HCT116 (cell line): ENCODE results near the gene PRPF4. TPM values are rescaled to one million over a fixed set of nuclear protein-coding genes. Genes with fewer than 3 reads are reported as not detected.

ENCODE experiments used
- ATAC-seq: fragments of 200-7000 bp; cut with Tn5 transposase; 2 replicates; pipeline ENCODE4 v1.9.1; 2020; ENCODE audit warnings: mild to moderate bottlenecking, moderate library complexity
- BruUV-seq: library from RNA; stranded (reverse); fragments of 400-500 nt; replicated peaks from 2 replicates; lab custom pipeline; 2021; lab: Mats Ljungman, UMichigan
- CTCF ChIA-PET: fragments of 300-600 bp; sonication (Branson Sonifier 250); formaldehyde crosslinking; loops from one replicate; lab custom pipeline; 2021; ENCODE audit warnings: antibody characterized with exemption; lab: Charles Lee
- POLR2A ChIA-PET: fragments of 300-600, 350-600 bp; sonication (Branson Sonifier 250); formaldehyde crosslinking; loops from one replicate; lab custom pipeline; 2021; ENCODE audit warnings: antibody characterized with exemption; lab: Charles Lee
- RAD21 ChIA-PET, 2 experiments: fragments of 300-600 bp; sonication (Branson Sonifier 250); formaldehyde crosslinking; loops; one replicate each; lab custom pipeline; 2023; ENCODE audit warnings: low total read pairs in 2 of 2; ENCODE audit not compliant: uncharacterized antibody in 2 of 2, unreplicated experiment in 2 of 2, low non-redundant PET in 1 of 2; lab: Charles Lee
- DNase-seq: peaks from one replicate; pipeline ENCODE4 v3.0.0-alpha.2; 2010; ENCODE audit warnings: low read depth, low spot score
- H2AFZ ChIP-seq: fragments of 200-600 bp; shearing (Covaris generic), sonication (generic); 2 replicates; pipeline ENCODE4 v1.6.1; 2017; ENCODE audit warnings: low read depth, mixed run types, mixed read lengths, antibody characterized with exemption, low read length; ENCODE audit not compliant: poor library complexity, severe bottlenecking
- H3K27ac ChIP-seq: 2 replicates; pipeline ENCODE4 v1.5.1; 2012; ENCODE audit warnings: low read depth, low read length
- H3K27me3 ChIP-seq: fragments of 200-600 bp; sonication (generic); 2 replicates; pipeline ENCODE4 v1.6.1; 2016; ENCODE audit warnings: mixed run types, low read length, mixed read lengths; ENCODE audit not compliant: insufficient read depth
- H3K36me3 ChIP-seq, 2 experiments: fragments of 200-500 bp in 1 of 2; fragments of 200-600 bp in 1 of 2; sonication (Bioruptor generic) in 1 of 2; sonication (generic) in 1 of 2; 2 replicates each; pipeline versions ENCODE4 v1.5.1 to v1.6.1; 2014 to 2016; ENCODE audit warnings: low read length in 2 of 2, inconsistent platforms in 1 of 2, mixed read lengths in 1 of 2, mixed run types in 1 of 2; ENCODE audit not compliant: insufficient read depth in 2 of 2, control insufficient read depth in 1 of 2
- H3K4me1 ChIP-seq, 2 experiments: fragments of 200-600 bp in 1 of 2; sonication (generic) in 1 of 2; 2 replicates each; pipeline versions ENCODE4 v1.5.1 to v1.6.1; 2012 to 2017; ENCODE audit warnings: low read length in 2 of 2, inconsistent platforms in 1 of 2, mild to moderate bottlenecking in 1 of 2, mixed read lengths in 1 of 2, mixed run types in 1 of 2, moderate library complexity in 1 of 2; ENCODE audit not compliant: insufficient read depth in 2 of 2, control insufficient read depth in 1 of 2
- H3K4me2 ChIP-seq: fragments of 200-600 bp; sonication (generic); 2 replicates; pipeline ENCODE4 v1.6.1; 2017; ENCODE audit warnings: mixed run types, low read length, mixed read lengths
- H3K4me3 ChIP-seq, 2 experiments: fragments of 200-600 bp in 1 of 2; sonication (generic) in 1 of 2; replicated peaks in 1 of 2; 2 replicates each; pipeline ENCODE4 v1.5.1; 2011 to 2016; ENCODE audit warnings: low read length in 2 of 2, control low read depth in 1 of 2, low read depth in 1 of 2, mild to moderate bottlenecking in 1 of 2, mixed read lengths in 1 of 2, mixed run types in 1 of 2
- H3K79me2 ChIP-seq: fragments of 200-600 bp; sonication (generic); 2 replicates; pipeline ENCODE4 v1.6.1; 2017; ENCODE audit warnings: mild to moderate bottlenecking, mixed run types, low read length, moderate library complexity, mixed read lengths; ENCODE audit not compliant: insufficient read depth
- H3K9ac ChIP-seq: fragments of 200-600 bp; sonication (generic); 2 replicates; pipeline ENCODE4 v1.6.1; 2016; ENCODE audit warnings: low read length, mixed read lengths
- H3K9me2 ChIP-seq: fragments of 200-600 bp; sonication (generic), shearing (Covaris generic); 2 replicates; pipeline ENCODE4 v1.6.1; 2017; ENCODE audit warnings: mixed run types, mild to moderate bottlenecking, moderate library complexity; ENCODE audit not compliant: insufficient read depth
- H3K9me3 ChIP-seq, 2 experiments: fragments of 200-500 bp in 1 of 2; fragments of 200-600 bp in 1 of 2; sonication (Bioruptor generic) in 1 of 2; sonication (generic) in 1 of 2; 2 replicates each; pipeline ENCODE4 v1.6.1; 2014 to 2017; ENCODE audit warnings: low read length in 2 of 2, mixed read lengths in 2 of 2, inconsistent platforms in 1 of 2, low read depth in 1 of 2, mild to moderate bottlenecking in 1 of 2, mixed run types in 1 of 2, moderate library complexity in 1 of 2; ENCODE audit not compliant: control insufficient read depth in 1 of 2, insufficient read depth in 1 of 2
- H4K20me1 ChIP-seq: fragments of 200-600 bp; sonication (generic), shearing (Covaris generic); 2 replicates; pipeline ENCODE4 v1.6.1; 2017; ENCODE audit warnings: mixed run types, mild to moderate bottlenecking, moderate library complexity; ENCODE audit not compliant: insufficient read depth
- CEBPB ChIP-seq: IDR thresholded peaks from 2 replicates; pipeline ENCODE4 v1.6.1; 2012; ENCODE audit warnings: low read depth
- ELF1 ChIP-seq: IDR thresholded peaks from 2 replicates; pipeline ENCODE4 v1.6.1; 2012; ENCODE audit warnings: low read depth, borderline replicate concordance
- EZH2phosphoT487 ChIP-seq: fragments of 200-600 bp; IDR thresholded peaks from 2 replicates; pipeline ENCODE4 v1.6.1; 2018; ENCODE audit warnings: antibody characterized with exemption, borderline replicate concordance
- JUND ChIP-seq: IDR thresholded peaks from 2 replicates; pipeline ENCODE4 v1.6.1; 2012
- POLR2A ChIP-seq: IDR thresholded peaks from 2 replicates; pipeline ENCODE4 v1.7.0; 2011; ENCODE audit warnings: borderline replicate concordance; ENCODE audit not compliant: insufficient read depth, insufficient read length; ENCODE audit errors: extremely low read depth
- YY1 ChIP-seq: IDR thresholded peaks from 2 replicates; pipeline ENCODE4 v1.6.1; 2011; ENCODE audit warnings: low read length, low read depth, moderate library complexity, mild to moderate bottlenecking; ENCODE audit not compliant: insufficient replicate concordance; ENCODE audit errors: extremely low read depth
- ZBTB33 ChIP-seq: IDR thresholded peaks from 2 replicates; pipeline ENCODE4 v1.6.1; 2011; ENCODE audit warnings: mild to moderate bottlenecking, low read length, moderate library complexity; ENCODE audit not compliant: insufficient replicate concordance; ENCODE audit errors: extremely low read depth
- intact Hi-C: fragments of 100-400 bp; cut with micrococcal nuclease; formaldehyde crosslinking; loops from 2 replicates; pipeline ENCODE4 v1.10.0; 2022
- total RNA-seq: library from RNA; stranded (reverse); gene quantifications from one replicate; pipeline ENCODE4 v1.2.1, GENCODE V29; 2021; ENCODE audit not compliant: unreplicated experiment

PRPF4 gene
- total RNA-seq, 1 experiment from 2014 or later, result 53.9 TPM

- Histone ChIP-seq H2AFZ (no peak overlapping the region), H3K27me3 (no peaks in the 10 kb centered on the region), H4K20me1 (no peaks in the 10 kb centered on the region), H3K36me3 (peaks cover 15 to 30% of the 10 kb centered on the region in 2 experiments; a peak in 3 of 4 replicates), H3K27ac (no peak overlapping the region), H3K9ac (no peak overlapping the region), H3K79me2 (no peaks in the 10 kb centered on the region), H3K9me2 (no peaks in the 10 kb centered on the region), H3K4me3 (no peak overlapping the region), H3K4me1 (no peaks in the 10 kb centered on the region), H3K9me3 (no peaks in the 10 kb centered on the region), H3K4me2 (no peak overlapping the region)
- CTCF ChIA-PET, result interaction anchor here (0.7 to 0.8 kb wide), 2 partner anchors 8 to 1188 kb away, joined by 3 to 5 read pairs; no protein-coding TSS in a partner anchor
- DNase-seq (no peak), ATAC-seq (no peak)
- TF ChIP-seq EZH2phosphoT487 (no peak), POLR2A (no peak)
- RAD21 ChIA-PET, result no interaction called here
- POLR2A ChIA-PET, result no interaction called here
- no TSS peak for BruUV-seq
- intact Hi-C loops, result no loop called here
Measured at GRCh38 chr9:113266174-113266573, 9.3 kb upstream of the PRPF4 start.

- Histone ChIP-seq H3K36me3 (peaks cover 21 to 22% of the 10 kb centered on the region in 2 experiments; a peak in 3 of 4 replicates), H3K9ac (no peak overlapping the region), H3K27ac (no peak overlapping the region), H2AFZ (no peak overlapping the region), H3K4me1 (no peaks in the 10 kb centered on the region), H4K20me1 (no peaks in the 10 kb centered on the region), H3K9me2 (no peaks in the 10 kb centered on the region), H3K9me3 (no peaks in the 10 kb centered on the region), H3K4me3 (no peak overlapping the region), H3K4me2 (no peak overlapping the region), H3K79me2 (no peaks in the 10 kb centered on the region), H3K27me3 (no peaks in the 10 kb centered on the region)
- ATAC-seq (no peak), DNase-seq (no peak)
- CTCF ChIA-PET, result no interaction called here
- RAD21 ChIA-PET, result no interaction called here
- intact Hi-C loops, result no loop called here
- POLR2A ChIA-PET, result no interaction called here
- no TSS peak for BruUV-seq
- TF ChIP-seq YY1 (no peak), CEBPB (no peak), ZBTB33 (no peak), JUND (no peak), ELF1 (no peak)
Measured at GRCh38 chr9:113267911-113268566, 7.4 kb upstream of the PRPF4 start.
